NCI-H69 (cell line): ENCODE results near the gene CFAP99.
A peak's percentile ranks its signal among the peaks of the same experiment; 100 is the strongest.
"Not testable (repeated sequence)": the region's sequence is repeated elsewhere in the genome, so short reads cannot be mapped to it uniquely, and the experiment has no call there.

ENCODE experiments used
- DNase-seq: peaks from one replicate; lab custom pipeline; 2025; lab: John Stamatoyannopoulos, UW

Gene CFAP99

DNA sequence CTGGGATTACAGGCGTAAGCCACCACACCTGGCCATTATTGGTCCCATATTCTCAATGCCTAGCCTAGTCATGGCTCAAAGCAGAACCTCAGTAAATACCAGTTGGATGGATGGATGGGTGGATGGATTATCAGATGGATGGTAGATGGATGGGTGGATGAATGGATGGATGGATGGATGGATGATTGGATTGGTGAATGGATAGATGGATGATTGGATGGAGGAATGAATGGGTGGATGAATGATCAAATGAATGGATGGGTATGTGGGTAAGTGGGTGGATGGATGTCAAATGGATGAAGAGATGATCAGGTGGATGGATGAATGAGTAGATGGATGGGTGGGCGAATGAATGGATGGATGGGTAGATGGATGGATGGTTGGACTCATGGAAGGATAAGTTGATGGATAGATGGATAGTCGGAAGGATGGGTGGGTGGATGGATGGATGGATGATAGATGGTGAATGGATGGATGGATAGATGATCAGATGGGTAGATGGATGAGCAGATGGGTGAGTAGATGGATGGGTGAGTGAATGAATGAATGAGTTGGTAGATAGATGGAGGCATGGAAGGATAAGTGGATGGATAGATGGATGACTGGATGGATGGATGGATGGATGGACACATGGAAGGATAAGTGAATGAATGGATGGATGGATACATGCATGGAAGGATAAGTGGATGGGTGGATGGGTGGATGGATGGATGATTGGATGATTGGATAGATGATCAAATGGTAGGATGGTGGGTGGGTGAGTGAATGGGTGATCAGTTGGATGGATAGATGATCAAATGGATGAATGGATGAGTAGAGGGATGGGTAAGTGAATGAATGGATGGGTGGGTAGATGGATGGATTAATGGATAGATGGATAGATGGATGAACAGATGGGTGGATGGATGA lies 28.2 kb downstream of the CFAP99 start:
- DNase-seq: no peak

- no peak for DNase-seq
Measured at GRCh38 chr4:2448589-2448988, 29.8 kb downstream of the CFAP99 start.

- no peak for DNase-seq
Measured at GRCh38 chr4:2449051-2449450, 30.3 kb downstream of the CFAP99 start.

- DNase-seq: no peak
Measured at GRCh38 chr4:2449511-2450392, 31.0 kb downstream of the CFAP99 start.

DNA sequence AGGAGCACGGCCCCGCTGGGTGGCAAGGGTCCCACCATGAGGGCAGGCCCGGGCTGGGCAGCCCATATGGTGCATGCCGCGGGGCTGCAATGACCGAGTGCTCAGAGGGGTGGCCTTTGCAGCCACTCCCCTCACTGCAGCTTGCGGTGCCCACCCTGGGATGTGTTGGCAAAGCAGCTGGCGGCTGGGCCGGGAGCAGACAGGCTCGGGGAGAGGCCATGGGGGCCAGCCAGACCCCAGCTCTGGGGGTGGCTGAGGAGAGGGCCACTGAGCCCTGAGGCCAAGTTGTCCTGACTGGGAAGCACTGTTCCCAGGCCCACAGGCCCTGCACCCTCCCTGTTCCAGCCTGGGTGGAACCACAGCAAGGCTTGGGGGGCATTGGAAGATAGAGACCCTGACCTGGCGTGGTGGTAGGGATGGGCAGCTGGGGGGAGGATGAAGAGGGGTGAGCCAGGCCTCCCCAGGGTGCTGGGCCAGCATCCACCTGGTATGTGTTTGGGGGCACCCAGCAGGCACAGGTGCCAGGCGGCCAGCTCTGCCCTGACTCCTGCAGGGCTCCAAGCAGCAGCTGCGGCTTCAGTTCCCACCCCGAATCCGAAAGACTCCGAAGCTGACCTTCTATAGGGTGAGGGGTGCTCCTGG lies 31.8 kb downstream of the CFAP99 start:
- DNase-seq: no peak

- no peak for DNase-seq
Measured at GRCh38 chr4:2451036-2451520, 32.3 kb downstream of the CFAP99 start.

- no peak for DNase-seq
Measured at GRCh38 chr4:2451821-2452785, 33.3 kb downstream of the CFAP99 start.

DNA sequence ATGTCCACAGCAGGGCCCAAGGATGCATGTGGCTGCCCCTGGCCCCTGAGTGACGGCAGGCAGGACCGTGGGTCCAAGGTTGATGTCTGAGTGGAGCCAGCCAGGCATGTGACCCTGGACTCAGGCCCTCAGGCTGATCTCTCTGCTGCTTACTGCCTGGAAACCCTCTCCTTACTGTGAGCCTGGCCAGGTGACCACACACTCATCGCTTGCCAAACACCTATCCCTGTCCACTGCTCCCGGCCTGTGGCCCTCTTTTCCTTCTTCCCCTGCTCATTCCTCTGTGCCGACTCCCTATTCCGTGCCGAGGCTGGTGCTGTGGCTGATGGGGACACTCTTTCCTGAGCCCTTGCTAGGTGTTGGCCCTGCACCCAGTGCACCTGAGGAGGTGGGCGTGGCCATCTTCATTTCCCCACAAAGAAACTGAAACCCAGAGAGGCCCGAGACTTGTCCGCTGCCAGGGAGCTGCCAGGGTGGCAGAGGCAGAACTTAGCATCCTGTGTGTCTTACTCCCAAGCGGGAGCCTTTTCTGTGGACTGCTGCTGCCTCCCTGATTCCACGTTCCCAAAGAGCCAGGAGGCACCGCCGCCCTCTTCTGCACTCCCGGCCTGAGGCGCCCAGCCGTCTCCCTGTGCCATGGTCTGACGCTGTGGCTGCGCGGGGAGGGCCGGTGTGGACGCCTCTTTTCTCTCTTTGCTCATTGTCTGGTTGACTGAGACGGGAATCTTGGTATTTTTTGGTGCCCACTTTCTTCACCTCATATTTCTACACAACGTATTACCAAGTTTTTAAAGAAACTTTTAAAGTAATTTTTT lies 38.9 kb downstream of the CFAP99 start:
- DNase-seq: no peak

DNA sequence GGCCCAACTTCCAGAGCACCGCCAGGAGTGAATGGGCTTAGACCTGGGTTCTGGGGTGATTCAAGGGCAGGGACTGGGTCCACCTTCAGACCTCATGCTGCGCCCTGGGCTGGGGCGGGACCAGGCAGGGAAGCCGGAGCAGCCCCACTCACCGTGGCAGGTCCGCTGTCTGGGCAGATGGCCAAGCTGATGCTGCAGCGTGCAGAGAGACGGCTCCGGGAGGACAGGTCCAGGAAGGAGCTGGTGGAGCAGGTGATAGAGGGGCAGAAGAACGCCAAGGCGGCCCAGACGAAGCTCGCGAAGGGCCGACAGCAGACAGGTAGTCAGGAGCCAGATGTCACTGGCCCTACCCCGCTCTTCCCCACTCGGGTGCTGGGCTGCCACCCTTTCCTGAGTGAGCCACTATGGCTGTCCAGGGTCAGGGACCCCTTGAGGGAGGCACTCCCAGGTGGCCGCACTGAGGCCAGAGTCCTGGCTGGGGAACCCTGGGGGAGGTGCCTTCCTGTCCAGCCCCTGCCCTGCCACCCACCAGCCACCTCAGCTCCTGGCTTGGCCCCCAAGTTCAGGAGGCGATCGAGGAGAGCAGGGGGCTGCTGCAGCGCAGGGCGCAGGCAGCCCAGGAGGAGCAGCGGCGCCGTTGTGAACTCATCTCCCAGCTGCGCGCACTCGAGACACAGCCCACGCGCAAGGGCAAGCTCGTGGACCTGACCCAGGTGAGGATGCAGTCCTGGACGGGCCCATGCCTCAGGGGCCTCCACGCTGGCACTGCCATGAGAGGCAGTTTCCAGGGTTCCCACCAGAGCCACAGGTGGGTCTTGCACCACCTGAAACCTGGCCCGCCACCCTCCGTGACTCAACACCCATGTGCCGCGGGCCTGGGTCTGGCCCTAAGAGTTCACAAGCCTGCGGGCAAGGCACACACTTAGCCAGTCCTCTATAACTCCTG lies 40.1 kb downstream of the CFAP99 start:
- peak; percentile 23 for DNase-seq

DNA sequence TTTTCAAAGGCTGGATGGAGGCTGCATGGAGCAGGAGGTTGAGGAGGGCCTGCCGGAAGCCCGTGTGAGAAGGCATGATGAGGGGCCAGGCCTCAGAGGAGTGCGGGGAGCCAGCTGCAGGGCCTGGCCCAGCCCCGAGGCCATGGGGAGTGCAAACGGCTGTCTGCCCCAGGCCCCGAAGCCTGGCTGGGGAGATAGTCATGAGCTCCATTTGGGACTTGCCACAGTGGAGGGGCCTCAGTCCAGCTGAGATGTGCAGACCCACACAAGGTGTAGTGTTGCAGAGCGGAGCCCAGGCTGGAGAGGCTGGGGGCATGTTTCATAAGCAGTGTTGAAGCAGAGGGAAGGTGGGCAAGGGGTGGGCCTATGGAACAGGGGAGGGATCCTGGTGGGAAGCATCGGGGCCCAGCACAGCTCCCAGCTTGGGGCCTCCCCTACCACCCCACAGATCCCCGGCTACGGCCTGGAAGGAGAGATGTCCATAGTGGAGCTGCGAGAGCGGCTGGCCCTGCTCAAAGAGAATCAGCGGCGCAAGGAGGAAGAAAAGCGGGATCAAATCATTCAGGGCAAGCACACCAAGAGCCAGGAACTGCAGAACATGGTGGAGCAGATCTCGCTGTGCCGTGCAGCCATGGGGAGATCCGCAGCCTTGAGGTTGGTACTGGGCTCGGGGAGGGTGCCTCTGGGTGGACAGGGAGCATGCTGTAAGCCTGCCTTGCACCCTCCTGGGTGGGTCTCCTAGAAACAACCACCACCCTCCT lies 41.0 kb downstream of the CFAP99 start:
- no peak for DNase-seq

GRCh38 chr4:2461246-2461960 lies 42.6 kb downstream of the CFAP99 start:
- no peak for DNase-seq

DNA sequence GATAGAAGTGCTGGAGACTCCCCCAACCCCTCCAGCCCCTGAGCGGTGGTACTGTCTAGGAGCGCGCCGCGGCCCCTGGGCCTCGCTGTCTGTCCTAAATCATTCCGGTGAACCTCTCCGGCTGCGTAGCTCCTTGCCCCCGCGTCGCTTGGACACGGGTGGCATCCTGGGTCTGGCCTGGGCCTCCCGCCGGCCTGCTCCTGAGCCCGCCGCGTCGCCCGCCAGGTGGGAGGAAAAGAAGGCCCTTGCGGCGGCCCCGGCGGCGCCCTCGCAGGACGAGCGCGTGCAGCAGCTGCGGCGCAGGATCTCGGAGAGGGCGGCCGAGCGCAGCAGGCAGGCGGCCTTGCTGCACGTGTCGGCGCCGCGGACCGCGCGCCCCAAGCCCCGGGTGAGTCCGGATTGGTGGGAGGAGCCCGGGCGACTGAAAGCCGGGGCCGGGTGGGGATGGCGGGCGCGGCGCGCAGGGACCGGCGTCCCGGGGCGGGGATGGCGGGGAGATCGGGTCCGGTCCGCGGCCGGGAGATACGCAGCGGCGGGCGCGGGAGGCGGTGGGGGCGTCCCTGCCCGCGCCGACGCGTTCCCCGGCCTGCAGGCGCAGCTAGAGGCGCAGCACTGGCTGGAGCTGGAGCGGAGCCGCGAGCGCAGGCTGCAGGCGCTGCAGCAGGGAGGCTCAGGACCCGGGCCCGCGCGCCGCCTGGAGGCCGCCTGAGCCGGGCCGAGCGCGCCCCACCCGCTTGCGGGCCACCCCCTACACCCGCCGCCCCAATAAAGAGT lies 43.6 kb downstream of the CFAP99 start:
- DNase-seq: peak; percentile 77

DNA sequence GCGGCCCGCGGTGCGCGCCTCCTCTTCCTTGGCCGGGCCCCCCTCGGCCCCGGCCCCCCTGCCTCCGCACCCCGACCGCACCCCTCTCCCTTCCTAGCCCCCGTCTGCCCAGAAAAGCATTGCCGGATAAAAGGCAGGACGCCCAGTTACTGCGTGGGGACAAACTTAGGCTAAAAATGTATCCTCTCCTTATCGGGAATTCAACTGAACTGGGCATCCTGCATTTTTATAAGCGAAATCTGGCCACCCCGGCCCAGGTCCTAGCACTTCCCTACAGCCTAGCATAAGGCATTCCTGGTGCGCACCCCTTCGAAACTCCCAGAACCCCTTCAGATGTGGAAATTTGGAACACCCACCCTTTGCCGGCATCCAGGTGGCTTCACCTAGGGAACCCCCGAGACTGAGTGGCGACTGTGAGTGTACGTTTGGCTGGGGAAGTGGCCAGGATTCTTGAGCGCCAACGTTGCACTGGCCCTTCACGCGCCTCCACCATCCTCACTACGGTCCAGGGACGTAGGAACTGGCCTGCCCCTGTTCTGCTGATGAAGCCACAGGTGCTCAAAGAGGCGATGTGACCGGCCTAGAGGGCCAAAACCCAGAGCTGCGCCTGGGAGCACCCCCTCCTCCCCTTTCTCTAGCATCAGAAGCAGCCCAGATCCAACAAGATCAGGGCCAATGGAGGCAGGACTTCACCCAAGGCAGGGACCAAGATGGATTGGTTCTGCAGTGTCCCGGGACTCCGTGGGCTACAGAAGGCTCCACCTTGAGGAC lies 44.4 kb downstream of the CFAP99 start:
- no peak for DNase-seq

- no peak for DNase-seq
Measured at GRCh38 chr4:2465032-2465431, 46.3 kb downstream of the CFAP99 start.

GRCh38 chr4:2465544-2465943 lies 46.8 kb downstream of the CFAP99 start:
- not testable (repeated sequence) for DNase-seq
